H1 (cell line): ENCODE data around the gene LCLAT1. TPM values are rescaled to one million over a fixed set of nuclear protein-coding genes. Genes with fewer than 3 reads are reported as not detected.

Source experiments
- CTCF ChIA-PET: fragments of 300-600 bp; sonication (Branson Sonifier 250); formaldehyde crosslinking; loops from one replicate; lab custom pipeline; 2021; ENCODE audit not compliant: partially characterized antibody; lab: Charles Lee
- POLR2A ChIA-PET: fragments of 300-600 bp; sonication (Branson Sonifier 250); formaldehyde crosslinking; loops from one replicate; lab custom pipeline; 2021; ENCODE audit warnings: inconsistent platforms; ENCODE audit not compliant: partially characterized antibody; lab: Charles Lee
- DNase-seq, 2 experiments: peaks; one replicate each; pipeline versions ENCODE4 v3.0.0 to v3.0.0-alpha.2; 2010 to 2022; ENCODE audit warnings: low spot score in 2 of 2, low read depth in 1 of 2, mixed read lengths in 1 of 2
- FAIRE-seq: peaks from 2 replicates; lab custom pipeline; 2011; peaks lifted over from hg19 to GRCh38; lab: Jason Lieb, UNC
- H2AFZ ChIP-seq: 2 replicates; pipeline ENCODE4 v1.8.1; 2012; ENCODE audit warnings: low read length, inconsistent platforms
- H2AK5ac ChIP-seq: 2 replicates; pipeline ENCODE4 v1.6.1; 2013; ENCODE audit warnings: low read depth, low read length
- H2BK120ac ChIP-seq: replicated peaks from 2 replicates; pipeline ENCODE3; 2013; ENCODE audit warnings: low read depth, low read length, inconsistent platforms
- H2BK12ac ChIP-seq: 2 replicates; pipeline ENCODE4 v1.6.1; 2013; ENCODE audit warnings: low read depth, low read length
- H2BK15ac ChIP-seq: 2 replicates; pipeline ENCODE4 v1.6.1; 2013; ENCODE audit warnings: low read length
- H2BK20ac ChIP-seq: 2 replicates; pipeline ENCODE4 v1.6.1; 2013; ENCODE audit warnings: low read length
- H2BK5ac ChIP-seq: 2 replicates; pipeline ENCODE4 v1.6.1; 2013; ENCODE audit warnings: low read depth, low read length
- H3K14ac ChIP-seq: 2 replicates; pipeline ENCODE4 v1.6.1; 2013; ENCODE audit warnings: inconsistent platforms; ENCODE audit not compliant: insufficient read length
- H3K18ac ChIP-seq: 2 replicates; pipeline ENCODE4 v1.6.1; 2013; ENCODE audit warnings: low read length; ENCODE audit errors: extremely low read depth
- H3K23ac ChIP-seq: 2 replicates; pipeline ENCODE4 v1.6.1; 2013; ENCODE audit warnings: inconsistent platforms; ENCODE audit not compliant: insufficient read length
- H3K23me2 ChIP-seq: 2 replicates; pipeline ENCODE4 v1.6.1; 2013; ENCODE audit warnings: low read depth, low read length
- H3K27ac ChIP-seq: 2 replicates; pipeline ENCODE4 v1.6.1; 2011; ENCODE audit warnings: low read depth, low read length, inconsistent platforms
- H3K27me3 ChIP-seq, 4 experiments: replicated peaks in 1 of 4; 1 replicate in 1 of 4; 2 replicates in 3 of 4; pipeline versions ENCODE4 v1.6.1 to v1.8.1; 2011 to 2013; ENCODE audit warnings: low read length in 3 of 4, mild to moderate bottlenecking in 3 of 4, inconsistent platforms in 2 of 4, mixed read lengths in 2 of 4, moderate library complexity in 1 of 4; ENCODE audit not compliant: control insufficient read depth in 3 of 4, insufficient read depth in 3 of 4; ENCODE audit errors: extremely low read depth in 1 of 4
- H3K36me3 ChIP-seq, 4 experiments: 2 replicates each; pipeline versions ENCODE4 v1.6.1 to v1.8.1; 2011 to 2013; ENCODE audit warnings: mild to moderate bottlenecking in 4 of 4, low read length in 3 of 4, moderate library complexity in 2 of 4, control low read depth in 1 of 4, inconsistent platforms in 1 of 4; ENCODE audit not compliant: insufficient read depth in 4 of 4, control insufficient read depth in 2 of 4
- H3K4ac ChIP-seq: replicated peaks from 2 replicates; pipeline ENCODE3; 2013; ENCODE audit warnings: low read length, low read depth, mixed read lengths, inconsistent platforms; ENCODE audit not compliant: insufficient read length
- H3K4me1 ChIP-seq, 4 experiments: replicated peaks in 1 of 4; 1 replicate in 1 of 4; 2 replicates in 3 of 4; pipeline versions ENCODE4 v1.6.1 to v1.8.1; 2011 to 2013; ENCODE audit warnings: low read length in 3 of 4, inconsistent platforms in 2 of 4, mixed read lengths in 1 of 4; ENCODE audit not compliant: insufficient read depth in 4 of 4, control insufficient read depth in 3 of 4
- H3K4me2 ChIP-seq, 2 experiments: 2 replicates each; pipeline versions ENCODE4 v1.6.1 to v1.8.1; 2011 to 2013; ENCODE audit warnings: low read depth in 2 of 2, low read length in 2 of 2, control low read depth in 1 of 2, inconsistent platforms in 1 of 2, mild to moderate bottlenecking in 1 of 2; ENCODE audit not compliant: insufficient read depth in 1 of 2
- H3K4me3 ChIP-seq, 4 experiments: fragments of 200-600, 300-600 bp in 1 of 4; sonication (generic), shearing (Covaris generic), sonication (Bioruptor Twin) in 1 of 4; 2 replicates each; pipeline versions ENCODE4 v1.5.1 to v1.8.1; 2011 to 2016; ENCODE audit warnings: low read length in 4 of 4, low read depth in 3 of 4, control low read depth in 2 of 4, inconsistent platforms in 2 of 4, mild to moderate bottlenecking in 2 of 4, mixed read lengths in 1 of 4, moderate library complexity in 1 of 4; ENCODE audit not compliant: insufficient read depth in 2 of 4; ENCODE audit errors: extremely low read depth in 1 of 4
- H3K56ac ChIP-seq: replicated peaks from 2 replicates; pipeline ENCODE3; 2013; ENCODE audit warnings: low read depth, mild to moderate bottlenecking, mixed read lengths, low read length, inconsistent platforms; ENCODE audit not compliant: insufficient read length
- H3K79me1 ChIP-seq: 2 replicates; pipeline ENCODE4 v1.6.1; 2013; ENCODE audit warnings: low read depth, low read length, control low read depth
- H3K79me2 ChIP-seq, 2 experiments: 2 replicates each; pipeline versions ENCODE4 v1.6.1 to v1.8.1; 2012 to 2013; ENCODE audit warnings: low read length in 2 of 2, mild to moderate bottlenecking in 2 of 2, inconsistent platforms in 1 of 2; ENCODE audit not compliant: insufficient read depth in 2 of 2, control insufficient read depth in 1 of 2
- H3K9ac ChIP-seq, 4 experiments: replicated peaks in 1 of 4; 1 replicate in 1 of 4; 2 replicates in 3 of 4; pipeline versions ENCODE4 v1.6.1 to v1.8.1; 2011 to 2013; ENCODE audit warnings: low read depth in 3 of 4, low read length in 3 of 4, control low read depth in 2 of 4, mild to moderate bottlenecking in 2 of 4, moderate library complexity in 2 of 4, inconsistent platforms in 1 of 4; ENCODE audit errors: extremely low read depth in 1 of 4
- H3K9me3 ChIP-seq, 2 experiments: 2 replicates each; pipeline versions ENCODE4 v1.6.1 to v1.8.1; 2012 to 2013; ENCODE audit warnings: mild to moderate bottlenecking in 2 of 2, moderate library complexity in 2 of 2, control low read depth in 1 of 2, inconsistent platforms in 1 of 2, low read depth in 1 of 2, low read length in 1 of 2, mixed read lengths in 1 of 2; ENCODE audit not compliant: insufficient read depth in 2 of 2
- H4K20me1 ChIP-seq, 2 experiments: replicated peaks in 1 of 2; 2 replicates each; pipeline versions ENCODE3 to v1.8.1; 2011 to 2013; ENCODE audit warnings: inconsistent platforms in 2 of 2, low read length in 2 of 2, mild to moderate bottlenecking in 1 of 2; ENCODE audit not compliant: insufficient read depth in 2 of 2, control insufficient read depth in 1 of 2
- H4K5ac ChIP-seq: 2 replicates; pipeline ENCODE4 v1.6.1; 2013; ENCODE audit warnings: low read length, low read depth, mixed read lengths, inconsistent platforms; ENCODE audit not compliant: insufficient read length
- H4K8ac ChIP-seq: 2 replicates; pipeline ENCODE4 v1.8.0; 2013; ENCODE audit warnings: mild to moderate bottlenecking, moderate library complexity, low read length, inconsistent platforms; ENCODE audit not compliant: insufficient read depth; ENCODE audit errors: extremely low read depth
- H4K91ac ChIP-seq: replicated peaks from 2 replicates; pipeline ENCODE3; 2013; ENCODE audit warnings: low read length, mixed read lengths, inconsistent platforms; ENCODE audit not compliant: insufficient read length
- CTCF ChIP-seq, 3 experiments: IDR thresholded peaks; 1 replicate in 2 of 3; 2 replicates in 1 of 3; pipeline versions ENCODE4 v1.5.1 to v1.6.1; 2011; ENCODE audit warnings: low read length in 3 of 3, mild to moderate bottlenecking in 3 of 3, inconsistent platforms in 2 of 3, low read depth in 1 of 3, moderate library complexity in 1 of 3; ENCODE audit not compliant: insufficient read depth in 1 of 3; ENCODE audit errors: control extremely low read depth in 1 of 3
- KDM1A ChIP-seq: fragments of 200-600, 300-600 bp; sonication (generic); IDR thresholded peaks from 2 replicates; pipeline ENCODE4 v1.7.1; 2016; ENCODE audit warnings: mild to moderate bottlenecking, low read length, borderline replicate concordance
- RAD21 ChIP-seq, 2 experiments: IDR thresholded peaks in 1 of 2; conservative IDR thresholded peaks in 1 of 2; 2 replicates each; pipeline ENCODE4 v1.6.1; 2011; ENCODE audit warnings: low read depth in 2 of 2, low read length in 2 of 2, improper control_type of control experiment in 1 of 2, inconsistent platforms in 1 of 2, mild to moderate bottlenecking in 1 of 2, moderate library complexity in 1 of 2
- WGBS, 2 experiments: shearing (Covaris generic) in 1 of 2; methylation state at CpG; one replicate each; pipeline versions ENCODE4 v1.1.6 to v1.1.7; 2013 to 2015; ENCODE audit warnings: low lambda C conversion rate in 2 of 2, mixed read lengths in 2 of 2, inconsistent platforms in 1 of 2, low coverage in 1 of 2, missing lambda C conversion rate in 1 of 2; ENCODE audit not compliant: insufficient replicate concordance in 2 of 2, insufficient coverage in 1 of 2, insufficient read length in 1 of 2; ENCODE audit errors: extremely low coverage in 1 of 2, missing lambda C conversion rate in 1 of 2; 5-methylcytosine and 5-hydroxymethylcytosine counted together
- polyA plus RNA-seq, 7 experiments: library from polyadenylated mRNA; depleted of rRNA in 3 of 7; stranded (reverse) in 5 of 7; unstranded in 2 of 7; fragments of >200 nt in 5 of 7; fragments of 200-250 nt in 2 of 7; gene quantifications; 1 replicate in 5 of 7; 2 replicates in 1 of 7; 4 replicates in 1 of 7; pipeline versions ENCODE4 v1.2.1 to v1.2.3, GENCODE V29; 2011 to 2013; ENCODE audit warnings: missing spikeins in 2 of 7, mixed read lengths in 2 of 7
- total RNA-seq: library from RNA; stranded (reverse); fragmentation: NEBNext Ultra II Directional; extraction: Animal tissue kit (Norgen Biotek cat#: 25700); gene quantifications from 2 replicates; pipeline ENCODE4 v1.2.1, GENCODE V29; 2021

The LCLAT1 gene
- total and polyA plus RNA-seq, 2 of the 8 experiments (the other 6 are each of a cell fraction or from before 2014, with no cell fraction given): 7.6 to 22.0 TPM

DNA sequence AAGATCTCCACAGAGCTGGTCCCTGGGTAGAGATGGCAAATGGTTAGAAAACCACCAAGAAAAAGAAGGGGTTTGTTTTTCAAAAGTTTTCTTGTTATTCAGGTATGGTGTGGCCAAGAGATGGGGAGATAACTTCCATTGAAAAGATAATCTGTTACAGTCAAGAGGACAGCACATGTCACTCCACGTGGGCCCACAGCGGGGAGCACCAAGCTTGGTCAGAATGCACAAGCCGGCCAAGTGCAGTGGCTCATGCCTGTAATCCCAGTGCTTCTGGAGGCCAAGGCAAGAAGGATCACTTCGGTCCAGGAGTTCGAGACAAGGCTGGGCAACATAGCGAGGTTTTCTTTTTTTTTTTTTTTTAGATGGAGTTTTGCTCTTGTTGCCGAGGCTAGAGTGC, 6.0 kb upstream of the LCLAT1 start:
- FAIRE-seq: no peak
- WGBS, 2 experiments: 91% methylated on average over 6 of the region's 7 CpGs; no CpG with 5 or more reads in 1 of the 2 experiments

More for the DNA sequence above, 6.0 kb upstream of the LCLAT1 start:
- Histone ChIP-seq H3K56ac (no peak overlapping the region), H3K9me3 (no peaks in the 10 kb centered on the region), H4K20me1 (no peaks in the 10 kb centered on the region), H4K91ac (no peak overlapping the region), H3K14ac (no peak overlapping the region), H3K27ac (no peak overlapping the region), H4K8ac (no peak overlapping the region), H2BK15ac (no peak overlapping the region), H3K23ac (no peak overlapping the region), H3K23me2 (no peaks in the 10 kb centered on the region), H2BK12ac (no peak overlapping the region), H3K79me1 (no peaks in the 10 kb centered on the region), H2BK20ac (no peak overlapping the region), H3K4ac (no peak overlapping the region), H3K79me2 (no peaks in the 10 kb centered on the region), H3K27me3 (no peaks in the 10 kb centered on the region), H3K18ac (no peak overlapping the region), H3K4me1 (no peaks in the 10 kb centered on the region), H2AFZ (no peak overlapping the region), H3K36me3 (no peaks in the 10 kb centered on the region), H3K4me2 (no peak overlapping the region), H2AK5ac (no peak overlapping the region), H2BK5ac (no peak overlapping the region), H3K9ac (no peak overlapping the region), H2BK120ac (no peak overlapping the region), H3K4me3 (no peak overlapping the region), H4K5ac (no peak overlapping the region)
- ChIA-PET CTCF (interaction anchor here (0.6 to 1.0 kb wide), 2 partner anchors 170 to 221 kb away, joined by 3 read pairs; no protein-coding TSS in a partner anchor), POLR2A (no interaction called here)
- no peak for TF ChIP-seq KDM1A
- TF ChIP-seq RAD21 (IDR thresholded peaks at IDR 0.05 in 1 of 2, conservative IDR thresholded peaks at IDR 0.05 in 1 of 2; ENCODE audit: low read depth in 2 of 2, low read length in 2 of 2): peak; percentile 10 to 17; a peak in 2 of 4 replicates
- TF ChIP-seq CTCF (IDR thresholded peaks at IDR 0.05; ENCODE audit: control extremely low read depth in 1 of 3, insufficient read depth in 1 of 3, low read depth in 1 of 3, low read length in 3 of 3): peak in 1 of 3 experiments; percentile 1; a peak in 1 of 4 replicates
- no peak for DNase-seq
